SIG-M5 treated with dmso at 0.1 percent for 504 hours (cell line): ENCODE results near the gene ZNF607.

Experiments used
- DNase-seq: peaks from one replicate; lab custom pipeline; 2025; ENCODE audit not compliant: unreplicated experiment; lab: John Stamatoyannopoulos, UW

ZNF607 gene

DNA sequence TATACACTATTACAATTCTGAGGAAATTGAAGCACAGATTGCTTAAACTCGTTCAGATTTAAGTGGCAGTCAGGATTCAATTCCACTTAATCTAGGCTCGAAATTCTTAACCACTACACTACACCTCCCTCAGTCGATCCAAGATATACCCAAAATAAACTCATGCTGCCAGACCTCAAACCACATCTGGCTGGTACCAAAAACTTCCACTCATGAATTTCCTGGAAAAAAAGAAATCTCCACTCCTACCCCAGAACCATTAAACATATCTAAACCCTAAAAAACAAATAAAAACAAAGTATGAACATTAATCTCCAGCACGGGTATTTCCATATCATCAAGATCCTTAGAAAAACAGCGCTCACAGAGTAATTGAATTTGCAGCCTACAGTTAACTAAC lies 65.4 kb downstream of the ZNF607 start:
- DNase-seq = no peak
